HG02588 (cell line): ENCODE data around the gene SREBF1.

Experiments used
- ATAC-seq: cut with Tn5 transposase; IDR thresholded peaks from one replicate; pipeline ENCODE4 v1.9.1; 2021; ENCODE audit warnings: mild to moderate bottlenecking, moderate library complexity; ENCODE audit not compliant: unreplicated experiment

Gene SREBF1

DNA sequence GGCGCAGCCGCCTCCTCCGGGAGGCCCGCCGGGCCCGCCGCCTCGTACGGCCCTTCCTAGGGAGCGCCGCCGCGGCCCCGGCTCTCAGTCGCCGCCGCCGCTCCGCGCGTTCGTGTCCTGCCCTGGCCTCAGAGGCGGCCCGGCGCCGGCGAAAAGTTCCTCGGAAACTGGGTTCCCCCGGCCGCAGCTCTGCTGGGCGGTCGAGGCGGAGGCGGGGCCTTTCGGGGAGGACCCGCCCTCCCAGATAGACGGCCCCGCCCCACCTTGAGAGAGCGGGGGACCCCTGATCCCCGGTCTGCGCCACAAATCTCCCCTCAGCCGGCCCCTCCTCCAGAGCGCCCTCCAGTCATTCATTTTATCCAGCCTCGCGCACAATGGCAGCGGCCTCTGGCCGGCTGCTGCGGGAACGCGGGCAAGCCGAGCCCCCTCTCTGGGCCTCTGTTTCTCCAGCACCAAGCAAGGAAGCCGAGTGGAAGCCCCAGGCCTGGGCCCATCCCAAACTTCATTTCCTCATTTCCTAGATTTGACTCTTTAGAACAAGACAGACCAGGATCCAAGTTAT, at the start of gene SREBF1:
Gene SREBF1, minus strand, starts transcription at position 169 of the 562 bp plus-strand sequence. CDS start 169 bp downstream, outside the sequence.
- ATAC-seq, result peak; percentile 23

- ATAC-seq, result no peak
Observed at GRCh38 chr17:17886226-17886625, 49.4 kb upstream of the SREBF1 start.

GRCh38 chr17:17884391-17885357, 47.9 kb upstream of the SREBF1 start:
- no peak for ATAC-seq

DNA sequence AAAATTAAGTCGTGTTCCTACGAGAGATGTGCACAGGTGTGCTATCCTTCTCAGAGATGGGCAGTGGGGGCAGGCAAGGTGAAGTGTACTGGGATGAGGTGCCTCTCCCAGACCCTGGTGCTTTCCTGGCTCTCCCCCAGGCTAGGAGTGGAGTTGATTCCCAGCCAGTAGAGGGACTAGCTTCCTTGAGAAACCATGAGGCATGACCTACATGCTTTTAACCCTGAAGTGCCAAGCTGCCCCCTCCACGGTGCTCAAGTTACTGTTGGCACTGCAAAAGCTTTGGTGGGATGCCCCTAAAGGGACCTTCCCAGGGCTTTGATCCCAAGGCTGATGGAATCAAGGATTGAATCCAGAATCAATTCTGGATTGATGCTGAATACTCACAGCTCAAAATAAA, 47.0 kb upstream of the SREBF1 start:
- no peak for ATAC-seq

GRCh38 chr17:17882082-17882581, 45.3 kb upstream of the SREBF1 start:
- ATAC-seq, result no peak

- no peak for ATAC-seq
Observed at GRCh38 chr17:17880577-17881196, 43.9 kb upstream of the SREBF1 start.

DNA sequence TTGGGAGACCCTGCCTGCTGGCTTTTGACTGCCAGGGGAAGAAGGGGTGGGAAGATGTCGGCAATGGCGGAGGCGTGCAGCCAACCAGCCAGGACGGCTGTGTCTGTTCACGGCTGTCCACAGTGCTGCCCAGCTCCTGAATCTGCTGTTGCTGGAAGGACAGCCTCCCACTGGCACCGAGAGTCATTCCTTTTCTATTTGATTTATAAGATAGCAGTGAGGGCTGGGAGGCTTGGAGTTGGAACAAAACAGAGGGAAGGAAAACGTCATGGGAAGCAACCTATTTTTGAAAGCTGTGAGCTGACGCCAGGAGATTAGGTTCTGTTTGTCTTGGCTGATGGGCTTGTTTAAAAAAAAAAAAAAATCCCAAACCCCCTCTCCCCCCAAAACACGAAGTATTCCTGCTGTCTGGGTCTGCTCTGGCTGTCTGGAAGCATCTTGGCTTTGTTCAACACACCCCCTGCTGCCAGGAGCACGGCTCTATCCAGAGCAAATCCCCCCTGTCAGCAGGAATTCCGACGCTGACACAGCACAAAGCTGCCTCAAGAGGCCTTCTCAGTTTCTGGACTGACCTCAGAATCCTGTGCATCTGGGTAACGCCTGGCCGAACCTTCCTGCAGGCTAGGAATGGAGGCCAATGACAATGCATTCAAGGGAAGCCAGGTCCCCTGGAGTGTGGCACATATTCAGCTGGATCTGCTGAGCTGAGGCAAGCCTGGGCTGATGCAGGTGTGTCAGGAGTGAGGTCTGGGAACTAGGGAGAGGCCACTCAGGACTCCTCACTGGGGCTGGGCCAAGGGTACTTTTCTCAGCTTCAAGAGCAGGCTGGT, 41.0 kb upstream of the SREBF1 start:
- ATAC-seq, result no peak

DNA sequence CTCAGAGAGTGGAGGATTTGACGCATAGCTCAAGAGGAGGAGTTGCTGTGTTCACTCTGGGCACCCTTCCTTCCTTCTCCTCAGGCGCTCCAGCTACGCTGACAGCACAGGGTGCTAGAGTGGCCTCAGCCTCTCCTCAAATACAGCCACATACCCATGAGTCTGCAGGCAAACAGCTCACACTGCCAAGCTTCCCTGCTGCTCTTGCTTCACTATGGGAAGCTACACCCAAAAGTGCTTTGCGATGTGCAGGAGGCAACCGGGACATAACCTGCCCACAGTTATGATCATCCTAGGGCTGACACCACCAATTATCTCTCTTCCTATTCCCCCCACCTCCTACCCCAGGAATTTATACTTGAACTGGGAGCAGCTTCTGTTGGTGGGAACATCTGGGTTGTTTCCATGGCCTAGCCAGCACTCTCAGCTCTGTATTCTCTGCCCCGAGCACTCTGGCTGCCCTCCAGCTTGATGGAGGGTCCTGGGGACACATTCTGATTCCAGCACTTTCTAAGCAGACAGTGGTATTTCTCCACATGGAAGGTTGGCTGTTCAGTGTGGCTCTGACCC, 40.3 kb upstream of the SREBF1 start:
- no peak for ATAC-seq

DNA sequence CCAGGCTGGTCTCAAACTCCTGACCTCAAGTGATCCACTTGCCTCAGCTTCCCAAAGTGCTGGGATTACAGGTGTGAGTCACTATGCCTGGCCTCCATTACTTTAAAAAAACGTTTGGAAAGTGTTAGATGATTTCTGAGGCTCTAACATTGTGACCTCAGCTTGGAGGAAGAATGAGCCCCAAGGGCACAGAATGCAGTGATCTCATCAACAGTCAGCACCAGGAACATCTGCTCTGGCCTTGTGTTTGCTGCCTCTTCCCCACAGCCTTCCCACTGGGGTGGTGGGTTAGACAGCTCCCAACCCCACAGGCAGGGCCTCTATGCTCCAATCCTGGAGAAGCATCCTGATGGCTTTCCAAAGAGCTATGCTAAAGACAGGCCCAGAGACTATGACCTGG, 37.7 kb upstream of the SREBF1 start:
- ATAC-seq, result no peak

DNA sequence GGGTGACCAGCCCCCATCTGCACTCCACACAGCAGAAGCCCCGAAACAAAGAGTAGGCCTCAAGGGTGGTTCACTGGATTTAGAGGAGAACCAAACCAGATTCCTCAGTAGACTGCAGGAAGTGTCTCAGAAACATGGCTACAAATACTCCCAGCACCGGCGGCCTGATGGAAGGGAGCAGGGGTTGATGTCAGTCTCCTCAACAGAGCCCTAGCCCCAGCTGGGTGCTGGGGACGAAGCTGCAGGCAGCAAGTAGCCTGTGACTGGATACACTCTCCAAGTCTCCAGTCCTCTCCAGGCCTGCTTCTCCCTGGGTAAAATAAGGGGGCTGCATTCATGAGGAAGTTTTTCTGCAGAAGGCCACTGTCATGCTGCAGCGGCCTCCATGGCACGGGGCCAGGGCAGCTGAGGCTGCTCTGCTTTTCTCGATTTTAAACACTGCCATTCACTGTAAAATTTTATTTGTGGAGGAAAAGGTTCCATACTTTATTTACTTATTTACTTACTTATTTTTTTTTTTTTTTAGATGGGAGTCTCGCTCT, 36.7 kb upstream of the SREBF1 start:
- ATAC-seq, result no peak

DNA sequence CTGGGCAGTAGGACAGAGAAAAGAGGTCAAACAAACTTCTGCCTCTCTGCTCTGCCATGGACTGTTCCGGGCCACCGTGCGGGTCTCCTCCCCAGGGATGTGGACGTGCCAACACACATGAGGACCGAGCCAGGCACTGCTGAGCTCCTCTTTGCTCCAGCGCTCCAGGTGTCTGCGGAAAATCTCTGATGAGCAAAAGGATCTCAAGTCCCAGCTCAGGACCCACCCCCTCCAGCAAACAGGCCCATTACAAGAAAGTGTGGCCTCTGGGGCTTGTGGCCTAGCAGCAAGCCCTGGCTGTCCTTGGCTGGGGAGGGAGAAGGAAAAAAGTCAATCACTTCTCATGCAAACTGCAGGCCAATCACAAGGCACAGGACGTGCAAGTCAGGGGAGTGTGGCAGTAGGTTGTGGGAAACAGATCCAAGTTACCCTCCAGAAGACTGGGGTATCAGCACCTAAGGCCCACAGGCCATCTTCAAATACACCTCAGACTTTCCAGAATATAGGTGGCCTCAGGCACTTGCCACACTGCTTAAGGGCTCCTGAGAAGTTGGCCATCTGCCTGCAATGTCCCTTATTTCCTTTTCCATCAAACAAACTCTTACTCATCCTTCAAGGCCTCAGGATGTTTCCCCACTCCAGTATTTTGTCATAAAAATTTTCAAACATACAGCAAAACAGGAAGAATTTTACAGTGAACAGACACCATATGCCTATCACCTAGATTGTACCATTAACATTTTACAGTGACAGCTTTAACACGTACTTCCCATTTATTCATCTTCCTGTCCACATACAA, 36.0 kb upstream of the SREBF1 start:
- no peak for ATAC-seq

GRCh38 chr17:17871913-17872312, 35.1 kb upstream of the SREBF1 start:
- ATAC-seq, result no peak

- ATAC-seq, result no peak
Observed at GRCh38 chr17:17870247-17870646, 33.5 kb upstream of the SREBF1 start.

DNA sequence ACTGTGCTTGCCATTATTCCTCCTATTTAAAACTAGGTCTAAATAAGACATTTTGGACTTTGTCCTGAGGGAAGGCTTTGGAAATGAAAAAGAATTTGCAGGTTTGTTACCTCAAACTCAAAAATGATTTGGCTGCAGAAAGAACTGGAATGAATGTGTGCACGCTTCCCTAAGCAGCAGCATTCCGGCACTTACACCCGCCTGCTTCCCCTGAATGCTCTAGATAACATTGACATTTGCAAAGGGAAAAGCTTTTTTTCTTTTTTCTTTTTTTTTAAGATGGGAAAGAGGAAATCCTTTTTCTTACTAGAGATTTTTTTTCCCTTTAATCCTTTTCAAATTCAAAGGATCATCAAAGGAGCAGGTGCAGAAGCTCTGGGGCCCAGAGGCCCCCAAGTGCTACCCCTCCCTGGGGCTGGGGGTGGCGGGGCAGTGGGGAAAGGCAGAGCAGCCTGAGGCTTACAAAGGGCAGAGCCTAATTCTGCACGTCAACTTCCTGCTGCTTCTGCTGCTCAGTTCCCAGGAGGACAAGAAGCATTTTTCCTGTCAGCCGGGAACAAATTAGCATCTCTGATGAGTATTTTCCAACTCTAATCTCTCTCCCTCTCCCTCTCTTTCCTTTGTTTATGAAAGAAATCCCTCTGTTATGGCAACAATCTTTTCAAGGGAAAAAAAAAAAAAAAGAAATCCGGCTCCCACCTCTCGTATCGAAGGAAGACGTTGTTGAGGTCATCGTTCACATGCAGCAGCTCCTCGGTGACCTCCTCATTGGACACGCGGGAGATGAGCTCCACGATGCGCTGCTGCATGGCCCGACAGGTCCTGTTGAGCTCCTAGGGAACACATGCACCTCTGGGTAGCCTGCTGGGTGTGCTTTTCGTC, 32.1 kb upstream of the SREBF1 start:
- ATAC-seq, result no peak

GRCh38 chr17:17866897-17867296, 30.1 kb upstream of the SREBF1 start:
- ATAC-seq, result no peak

DNA sequence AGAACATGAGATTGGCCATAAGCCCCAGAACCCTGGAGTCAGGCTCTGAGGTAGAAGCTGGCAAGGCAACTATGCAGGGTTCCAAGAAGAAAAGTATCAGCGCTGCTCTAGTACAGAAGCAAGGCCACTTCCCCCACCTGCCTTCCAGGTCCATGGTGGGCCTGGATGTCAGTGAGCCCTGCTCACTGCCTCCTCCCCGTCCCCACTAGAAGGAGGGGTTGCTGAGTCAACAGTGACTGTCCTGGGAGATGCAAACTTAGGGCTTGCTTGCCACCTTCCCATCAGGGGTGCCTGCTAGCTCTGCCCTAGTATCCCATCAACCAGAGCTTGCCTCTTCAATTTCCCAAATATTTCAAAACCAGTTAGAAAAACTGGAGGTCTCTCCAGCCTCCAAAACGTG, 29.6 kb upstream of the SREBF1 start:
- no peak for ATAC-seq

DNA sequence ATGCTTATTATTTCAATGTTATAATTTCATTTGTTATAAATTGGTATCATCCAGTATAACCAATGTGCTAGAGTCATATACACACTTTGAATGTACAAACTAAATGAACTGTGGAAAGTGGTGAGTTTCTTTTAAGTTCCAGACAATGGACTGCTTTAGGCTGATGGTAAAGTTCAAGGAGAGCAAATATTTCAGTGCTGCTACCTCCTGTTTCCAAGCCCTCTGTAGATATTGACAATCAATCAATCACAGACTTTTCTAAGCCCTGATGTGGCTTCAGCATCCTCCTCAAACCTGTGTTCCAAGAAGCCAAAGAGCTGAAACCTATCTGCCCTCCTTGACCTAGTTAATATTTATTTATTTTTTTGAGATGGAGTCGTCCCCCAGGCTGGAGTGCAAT, 28.2 kb upstream of the SREBF1 start:
- no peak for ATAC-seq

DNA sequence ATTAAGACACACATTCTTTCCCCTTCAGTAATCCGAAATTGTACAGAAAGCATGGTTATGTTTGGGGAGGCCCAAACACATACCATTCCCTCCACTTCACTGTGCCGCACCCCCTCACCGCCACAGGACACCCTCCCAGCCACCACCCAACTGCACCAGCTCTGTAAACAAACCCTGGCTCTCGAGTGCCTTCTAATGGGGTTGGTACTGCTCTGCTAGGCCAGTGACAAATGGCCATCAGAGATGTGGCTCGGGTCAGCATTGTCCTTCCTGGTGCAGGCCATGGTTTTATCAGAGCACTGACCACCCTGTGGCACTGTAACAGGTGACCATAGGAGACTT, 24.0 kb upstream of the SREBF1 start:
- ATAC-seq, result no peak
